ENCODE measurements around the gene ARL5A. TPM values are rescaled to one million over a fixed set of nuclear protein-coding genes. Genes with fewer than 3 reads are reported as not detected.
"Not testable (repeated sequence)": the region's sequence is repeated elsewhere in the genome, so short reads cannot be mapped to it uniquely, and the experiment has no call there.

The ARL5A gene
- polyA plus RNA-seq, 5 donors: 36.4 to 57.9 (median 44.1) TPM

DNA sequence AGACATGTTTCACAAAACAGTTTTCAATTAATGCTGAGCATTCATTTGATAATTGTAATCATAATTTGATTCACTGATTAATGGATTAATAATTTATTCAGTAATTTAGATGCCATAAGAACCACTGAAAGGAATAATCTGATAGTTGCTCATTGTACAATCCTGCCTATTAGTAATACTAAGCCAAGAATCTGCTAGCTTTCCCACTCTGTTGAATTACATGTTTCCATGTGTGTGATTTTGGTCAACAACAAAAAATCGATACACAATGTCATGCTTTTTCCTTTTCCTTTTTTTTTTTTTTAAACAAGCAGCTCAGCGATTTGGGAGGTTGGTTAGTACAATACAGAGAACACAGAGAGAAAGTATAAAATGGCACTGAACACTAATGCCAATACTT is 25.9 kb downstream of the ARL5A start:
- DNase-seq: no peak

DNA sequence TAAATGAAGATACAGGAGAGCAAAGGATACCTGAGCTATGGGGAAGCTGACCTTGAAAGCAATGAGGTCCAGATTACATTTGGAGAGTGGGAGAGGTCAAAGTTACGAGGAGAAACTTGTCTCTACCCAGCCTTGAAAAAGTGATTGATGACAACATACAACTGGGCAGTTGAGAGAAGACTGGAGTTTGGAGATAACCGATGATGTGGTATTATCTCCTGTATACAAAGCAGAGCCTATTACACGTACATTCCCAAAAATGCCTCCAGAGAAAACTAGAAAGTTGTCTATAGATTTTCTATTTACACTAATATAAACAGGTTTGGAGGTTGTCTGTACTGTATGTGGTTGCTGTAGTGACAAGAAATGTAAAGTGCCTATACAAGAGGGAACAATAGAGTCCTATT is 28.3 kb downstream of the ARL5A start:
- no peak for DNase-seq

DNA sequence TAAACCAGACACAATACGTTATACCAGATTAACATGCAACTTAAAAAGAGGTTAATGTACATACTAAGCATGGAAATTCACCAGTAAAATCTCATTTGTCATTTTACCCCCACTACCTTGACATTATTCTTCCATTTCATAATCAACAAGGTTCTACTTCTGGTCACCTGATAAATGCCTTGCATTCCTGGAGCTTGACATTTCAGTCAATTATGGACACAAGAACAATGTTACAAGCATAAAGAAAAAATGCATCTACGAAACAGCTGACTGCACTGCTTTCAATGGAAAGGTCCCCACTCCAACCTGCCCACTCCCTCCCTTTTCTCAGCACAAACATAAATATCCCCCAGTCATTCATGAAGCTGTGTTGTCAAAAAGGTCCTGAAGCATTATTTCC is 31.4 kb downstream of the ARL5A start:
- no peak for DNase-seq

DNA sequence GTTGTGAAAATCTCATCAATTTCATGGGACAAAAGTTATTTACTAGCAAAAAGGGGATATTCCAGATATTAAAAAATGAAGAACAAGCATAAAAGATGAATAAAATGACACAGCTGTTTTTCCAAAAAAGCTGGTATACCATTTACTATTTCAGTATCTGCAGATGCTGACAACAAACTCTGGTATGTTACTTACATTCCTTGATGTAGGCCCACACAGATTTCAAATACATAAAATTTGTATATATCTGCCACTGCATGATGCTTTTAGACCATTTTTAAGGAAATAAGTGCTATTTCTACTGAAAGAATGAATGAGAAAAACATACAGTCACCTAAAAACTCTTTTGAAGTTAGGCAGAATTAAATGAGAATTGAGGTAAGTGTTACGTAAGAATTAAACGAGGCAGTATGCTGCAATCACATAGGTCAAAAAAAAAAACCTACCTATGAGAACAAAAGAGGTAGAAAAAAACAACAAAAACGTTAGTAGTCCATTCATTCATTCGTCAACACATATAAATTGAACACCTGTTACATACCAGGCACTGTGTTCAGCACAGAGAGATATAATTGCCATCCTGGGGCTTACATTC is 32.5 kb downstream of the ARL5A start:
- DNase-seq: no peak

DNA sequence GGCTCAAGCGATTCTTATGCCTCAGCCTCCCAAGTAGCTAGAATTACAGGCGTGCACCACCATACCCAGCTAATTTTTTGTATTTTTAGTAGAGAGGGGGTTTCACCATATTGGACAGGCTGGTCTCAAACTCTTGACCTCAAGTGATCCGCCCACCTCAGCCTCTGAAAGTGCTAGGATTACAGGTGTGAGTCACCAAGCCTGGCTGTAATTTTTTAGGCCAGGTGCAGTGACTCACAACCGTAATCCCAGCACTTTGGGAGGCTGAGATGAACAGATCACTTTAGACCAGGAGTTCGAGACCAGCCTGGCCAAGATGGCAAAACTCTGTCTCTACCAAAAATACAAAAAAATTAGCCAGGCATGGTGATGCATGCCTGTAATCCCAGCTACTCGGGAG is 33.8 kb downstream of the ARL5A start:
- not testable (repeated sequence) for DNase-seq

DNA sequence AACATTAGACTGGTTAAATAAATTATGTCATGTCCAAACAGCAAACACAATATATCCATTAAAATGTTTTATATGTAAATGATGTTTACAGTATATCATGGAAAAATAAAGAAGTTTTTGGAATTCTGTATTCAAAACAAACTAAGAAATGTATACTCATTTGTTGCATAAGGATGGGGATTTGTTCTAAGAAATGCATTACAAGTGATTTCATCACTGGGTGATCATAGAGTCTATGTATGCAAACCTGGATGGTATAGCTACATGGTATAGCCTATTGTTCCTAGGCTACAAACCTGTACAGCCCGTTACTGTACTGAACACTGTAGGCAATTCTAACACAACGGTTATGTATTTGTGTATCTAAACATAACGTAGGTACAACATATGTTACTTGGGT is 35.1 kb downstream of the ARL5A start:
- no peak for DNase-seq

DNA sequence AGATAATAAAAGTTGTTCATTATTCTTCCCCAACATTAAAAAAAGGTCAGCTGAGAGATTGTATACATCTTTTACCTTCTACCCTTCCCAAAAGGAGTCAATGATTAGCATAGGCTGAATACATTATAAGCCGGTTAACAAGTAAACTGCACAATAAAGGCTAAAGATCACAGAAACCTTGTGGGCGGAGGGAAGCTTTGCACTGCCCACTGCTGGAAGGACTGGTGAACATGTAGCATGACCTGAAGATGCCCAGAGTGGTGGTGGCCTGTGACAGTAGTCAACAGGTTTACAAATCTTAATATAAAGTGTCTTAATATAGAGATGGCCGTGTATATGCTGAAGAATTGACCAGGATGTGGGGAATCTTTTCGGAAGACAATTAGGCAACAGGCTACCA is 35.6 kb downstream of the ARL5A start:
- DNase-seq: no peak

DNA sequence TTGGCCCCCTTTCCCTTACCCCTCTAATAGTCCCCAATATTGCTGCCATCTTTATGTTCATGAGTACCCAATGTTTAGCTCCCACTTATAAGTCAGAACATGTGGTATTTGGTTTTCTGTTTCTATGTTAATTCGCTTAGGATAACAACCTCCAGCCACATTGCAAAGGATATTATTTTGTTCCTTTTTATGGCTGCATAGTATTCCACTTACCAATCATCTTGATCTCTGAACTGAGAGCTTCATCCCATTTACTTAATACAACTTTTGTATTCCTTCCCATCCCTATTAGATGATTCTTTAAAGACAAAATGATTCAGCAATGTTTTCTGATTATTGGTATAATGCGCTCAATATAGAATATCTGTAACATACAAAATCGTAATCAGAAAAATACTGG is 36.7 kb downstream of the ARL5A start:
- DNase-seq: no peak

DNA sequence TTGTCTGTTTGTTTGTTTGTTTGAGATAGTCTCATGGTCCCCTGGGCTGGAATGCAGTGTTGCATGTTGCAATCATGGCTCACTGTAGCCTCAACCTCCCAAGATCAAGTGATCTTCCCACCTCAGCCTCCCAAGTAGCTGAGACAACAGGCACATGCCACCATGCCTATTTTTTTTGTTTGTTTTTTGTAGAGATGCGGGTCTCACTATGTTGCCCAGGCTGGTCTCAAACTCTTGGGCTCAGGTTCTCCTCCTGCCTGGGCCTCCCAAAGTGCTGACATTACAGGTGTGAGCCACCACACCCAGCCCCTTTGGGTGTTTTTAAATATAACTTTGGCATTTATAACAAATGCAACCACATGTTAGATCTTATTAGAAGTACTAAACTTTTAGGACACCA is 37.5 kb downstream of the ARL5A start:
- DNase-seq: no peak

DNA sequence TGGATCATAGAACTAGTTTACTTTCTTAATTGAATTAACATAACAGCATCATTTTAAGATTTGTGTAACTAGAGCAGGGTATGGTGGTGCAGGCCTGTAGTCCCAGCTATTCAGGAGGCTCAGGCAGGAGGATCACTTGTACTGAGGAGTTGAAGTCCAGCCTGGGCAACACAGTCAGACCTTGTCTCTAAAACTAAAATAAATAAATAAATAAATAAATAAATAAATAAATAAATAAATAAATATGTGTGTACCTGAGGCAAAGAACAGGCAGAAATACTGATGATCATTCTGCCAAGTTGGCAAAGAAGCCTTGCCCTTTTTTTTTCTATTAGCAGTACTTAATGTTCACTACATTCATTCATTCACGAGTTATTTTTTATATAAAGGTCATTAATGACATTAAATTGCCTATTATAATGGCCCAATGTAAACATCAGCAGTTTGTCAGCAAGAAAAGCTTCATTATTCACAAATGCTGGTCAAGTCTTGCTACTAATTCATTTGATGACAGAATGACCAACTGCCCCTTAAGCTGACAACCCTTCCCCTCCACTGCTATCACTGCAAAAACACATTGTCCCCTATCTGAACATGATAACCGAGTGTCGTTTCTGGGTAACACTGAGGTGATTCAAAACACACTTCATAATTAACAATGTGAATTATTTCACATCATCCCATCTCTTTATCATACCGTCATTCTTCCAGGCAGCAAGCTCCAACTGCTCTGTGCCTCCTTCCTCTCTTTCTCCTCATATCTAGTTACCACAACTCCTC is 39.0 kb downstream of the ARL5A start:
- DNase-seq: no peak

DNA sequence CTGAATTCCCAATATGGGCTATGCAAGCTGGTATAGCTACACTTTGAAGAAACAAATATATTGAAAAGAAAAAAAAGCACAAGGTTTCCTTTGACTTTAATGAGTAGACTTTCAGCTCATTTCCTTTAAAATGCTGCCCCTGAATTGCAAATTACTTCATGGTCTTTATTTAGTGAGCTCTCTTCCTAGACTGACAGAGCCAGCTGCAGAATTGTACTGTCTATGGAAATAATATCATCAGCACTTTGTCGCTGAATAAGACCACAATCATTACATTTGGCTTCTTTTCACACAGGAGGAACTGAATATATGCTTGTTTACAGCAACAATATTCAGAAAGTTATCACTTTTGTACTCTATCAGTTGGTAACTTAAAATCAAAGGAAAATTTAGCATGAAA is 41.7 kb downstream of the ARL5A start:
- no peak for DNase-seq

DNA sequence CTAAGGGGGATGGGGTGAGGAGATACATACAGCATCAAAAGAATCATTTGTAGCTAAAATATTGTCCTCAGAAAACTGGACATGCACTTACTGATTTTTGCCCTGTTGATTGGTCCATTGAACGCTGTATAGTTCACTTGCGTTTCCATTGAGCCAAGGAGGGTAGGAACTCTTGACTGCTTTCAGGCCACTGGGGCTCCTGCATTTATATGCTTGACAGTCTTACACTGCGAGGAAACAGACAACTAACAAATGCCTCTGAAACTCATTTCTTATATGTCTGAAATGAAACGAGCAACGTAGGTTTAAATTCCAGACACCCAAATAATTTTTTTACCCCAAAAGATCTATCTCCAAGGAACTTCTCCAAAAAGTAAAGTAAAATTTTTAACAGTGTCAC is 42.1 kb downstream of the ARL5A start:
- DNase-seq: no peak

DNA sequence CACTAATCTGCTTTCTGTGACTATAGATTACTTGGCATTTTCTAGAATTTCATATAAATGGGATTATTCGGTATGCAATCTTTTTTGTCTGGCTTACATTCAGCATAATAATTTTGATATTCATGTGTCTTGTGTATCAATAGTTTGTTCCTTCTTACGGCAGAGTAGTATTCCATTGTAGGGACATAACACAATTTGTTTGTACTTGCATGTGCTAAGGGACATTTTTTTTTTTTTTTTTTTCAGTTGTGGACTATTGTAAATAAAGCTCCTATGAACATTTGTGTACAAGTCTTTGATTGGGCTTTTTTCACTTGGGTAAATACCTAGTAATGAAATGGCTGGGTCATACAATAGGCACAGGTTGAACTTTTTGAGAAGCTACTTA is 45.1 kb downstream of the ARL5A start:
- no peak for DNase-seq

DNA sequence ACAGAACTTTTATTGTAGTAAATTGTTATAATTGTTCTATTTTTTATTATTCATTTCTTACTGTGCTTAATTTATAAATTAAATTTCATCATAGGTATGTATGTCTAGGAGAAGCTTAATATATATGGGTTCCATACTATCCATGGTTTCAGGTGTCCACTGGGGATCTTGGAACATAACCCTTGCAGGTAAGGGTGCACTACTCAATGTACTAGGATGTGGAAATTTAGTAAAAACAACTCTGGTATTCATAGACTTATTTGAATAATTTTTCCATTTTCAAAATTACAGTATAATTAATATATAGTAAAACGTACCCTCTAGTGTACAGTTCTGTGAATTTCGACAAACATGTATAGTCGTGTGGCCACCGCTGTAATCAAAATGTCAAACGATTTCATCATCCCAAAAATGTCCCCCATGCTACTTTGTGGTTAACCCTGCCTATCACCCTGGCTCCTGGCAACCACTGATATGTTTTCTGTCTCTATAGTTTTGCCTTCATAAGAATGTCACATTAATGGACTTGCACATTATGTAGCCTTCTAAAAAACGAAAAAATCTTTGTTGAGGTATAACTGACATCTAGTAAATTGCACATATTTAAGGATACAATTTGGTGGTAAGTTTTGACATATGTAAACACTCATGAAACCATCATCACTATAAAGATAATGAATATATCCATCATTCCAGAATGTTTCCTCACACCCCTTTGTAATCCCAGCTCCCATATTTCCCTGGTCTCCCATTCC is 45.7 kb downstream of the ARL5A start:
- no peak for DNase-seq

DNA sequence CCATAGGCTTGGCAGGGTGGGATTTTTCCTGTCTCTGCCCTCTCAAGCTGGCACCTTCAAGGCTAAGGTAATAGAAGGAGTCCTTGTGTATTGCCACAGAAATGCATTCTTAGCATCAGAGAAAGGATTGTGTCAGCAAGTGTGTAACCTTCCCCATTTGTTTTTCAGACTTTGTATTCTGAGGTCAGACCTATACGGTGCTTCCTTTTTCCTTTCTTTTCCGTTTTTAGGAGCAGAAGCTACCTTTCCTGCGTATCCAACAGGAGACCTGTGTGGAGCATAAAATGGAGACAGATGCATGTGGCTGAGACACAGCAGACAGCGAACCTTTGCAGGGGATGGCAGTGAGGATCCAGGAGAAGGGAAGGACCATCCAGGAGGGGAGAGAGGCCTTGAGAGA is 46.6 kb downstream of the ARL5A start:
- DNase-seq: no peak

DNA sequence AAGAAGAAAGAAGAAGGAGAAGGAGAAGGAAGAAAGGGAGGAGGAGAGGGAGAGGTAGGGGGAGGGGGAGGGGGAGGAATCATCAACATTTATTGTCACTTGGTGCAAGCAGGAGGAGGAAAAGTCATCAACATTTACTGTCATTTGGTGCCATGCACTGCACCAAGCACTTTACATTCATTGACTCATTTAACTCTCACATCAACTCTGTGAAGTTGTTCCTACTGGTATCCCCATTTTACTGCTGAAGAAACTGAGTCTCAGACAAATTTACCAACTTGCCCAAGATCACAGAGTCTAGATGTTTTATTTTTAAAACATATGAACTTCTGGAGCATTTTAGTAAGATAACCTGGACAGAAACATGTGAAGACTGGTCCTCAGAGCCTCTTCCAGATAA is 47.3 kb downstream of the ARL5A start:
- no peak for DNase-seq

DNA sequence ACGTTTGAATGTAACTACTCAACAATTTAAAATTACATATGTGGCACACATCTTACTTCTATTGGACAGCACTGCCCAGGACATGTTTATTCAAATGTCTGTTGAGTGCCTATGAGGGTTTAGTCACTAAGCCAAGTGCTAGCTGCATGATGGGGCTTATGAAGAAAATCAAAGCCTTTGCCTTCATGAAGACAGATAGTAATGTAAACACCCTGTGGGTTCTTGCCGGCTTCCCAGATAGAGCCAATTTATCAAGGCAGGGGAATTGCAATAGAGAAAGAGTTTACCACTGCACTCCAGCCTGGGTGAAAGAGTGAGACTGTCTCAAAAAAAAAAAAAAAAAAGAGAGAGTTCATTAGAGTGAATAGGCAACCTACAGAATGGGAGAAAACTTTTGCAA is 50.3 kb downstream of the ARL5A start:
- DNase-seq: no peak

DNA sequence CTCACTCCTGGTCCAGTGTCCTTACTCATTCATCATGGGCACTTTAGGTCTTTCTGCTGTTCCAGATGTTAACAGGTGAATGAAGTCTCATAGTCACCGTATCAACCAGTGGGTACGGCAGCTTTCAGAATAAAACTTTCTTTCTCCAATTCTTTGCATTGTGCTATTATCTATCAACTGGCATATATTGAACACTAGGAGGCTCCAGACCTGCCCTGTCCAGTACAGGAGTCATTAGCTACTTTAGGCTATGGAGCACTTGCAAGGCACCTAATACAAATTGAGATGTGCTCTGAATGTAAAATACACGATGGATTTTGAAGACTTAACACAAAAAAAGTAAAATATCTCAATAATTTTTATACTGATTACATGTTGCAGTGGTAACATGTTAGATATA is 50.7 kb downstream of the ARL5A start:
- no peak for DNase-seq

DNA sequence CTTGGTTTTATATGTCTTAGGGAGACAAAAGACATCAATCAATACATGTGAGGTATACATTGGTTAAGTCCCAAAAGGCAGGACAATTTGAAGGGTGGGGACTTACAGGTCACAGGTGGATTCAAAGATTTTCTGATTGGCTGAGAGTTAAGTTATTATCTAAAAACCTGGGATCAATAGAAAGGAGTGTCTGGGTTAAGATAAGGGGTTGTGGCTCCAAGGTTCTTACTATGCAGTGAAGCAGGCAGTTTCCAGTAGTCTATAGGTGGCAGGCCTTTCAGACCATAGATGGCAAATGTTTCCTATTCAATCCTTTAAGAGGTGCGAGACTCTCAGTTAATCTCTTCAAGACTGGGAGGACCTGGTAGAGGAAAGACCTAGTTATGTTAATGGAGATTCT is 51.9 kb downstream of the ARL5A start:
- no peak for DNase-seq

DNA sequence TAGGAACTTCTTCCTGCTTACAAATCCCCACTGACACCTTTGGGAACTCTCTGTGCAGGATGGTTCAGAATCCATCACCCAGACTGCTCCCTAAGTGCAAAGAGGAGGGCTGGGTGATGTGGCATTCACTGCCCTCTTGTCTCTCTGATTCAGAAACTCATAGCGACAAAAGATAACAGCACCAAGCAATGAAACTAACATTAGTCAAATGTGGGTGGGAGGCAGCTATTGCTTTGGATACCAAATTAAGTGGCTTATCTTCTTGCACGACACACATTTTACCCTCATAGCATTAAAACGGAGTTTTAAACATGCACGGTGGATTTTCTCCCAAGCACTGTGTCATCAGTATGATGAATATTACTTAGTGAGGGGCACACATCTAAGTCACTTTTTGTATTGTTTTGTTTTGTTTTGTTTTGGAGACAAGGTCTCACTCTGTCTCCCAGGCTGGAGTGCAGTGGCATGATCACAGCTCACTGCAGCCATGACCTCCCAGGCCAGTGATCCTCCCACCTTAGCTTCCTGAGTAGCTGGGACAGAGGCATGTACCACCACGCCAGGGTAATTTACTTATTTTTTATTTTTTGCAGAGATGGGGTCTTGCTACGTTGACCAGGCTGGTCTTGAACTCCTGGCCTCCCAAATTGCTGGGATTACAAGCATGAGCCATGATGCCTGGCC is 53.0 kb downstream of the ARL5A start:
- no peak for DNase-seq

DNA sequence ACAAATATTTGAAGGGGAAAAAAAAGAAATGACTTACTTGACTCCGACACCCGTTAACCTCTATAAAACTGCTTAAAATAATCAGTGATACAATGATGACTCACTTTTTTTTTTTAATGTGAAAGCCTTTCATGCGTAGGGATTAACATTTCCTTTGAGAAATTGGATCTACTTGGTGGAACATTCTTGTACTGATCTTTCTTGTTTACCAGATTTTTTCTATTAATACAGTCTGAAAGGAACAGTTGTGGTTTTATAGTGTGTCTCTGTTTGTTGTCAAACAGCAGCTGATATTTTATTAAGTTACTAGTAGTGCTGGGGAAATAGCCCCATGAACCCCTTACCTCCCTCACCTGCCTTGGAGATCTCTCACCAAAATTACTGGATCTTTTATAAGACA is 53.7 kb downstream of the ARL5A start:
- DNase-seq: no peak

DNA sequence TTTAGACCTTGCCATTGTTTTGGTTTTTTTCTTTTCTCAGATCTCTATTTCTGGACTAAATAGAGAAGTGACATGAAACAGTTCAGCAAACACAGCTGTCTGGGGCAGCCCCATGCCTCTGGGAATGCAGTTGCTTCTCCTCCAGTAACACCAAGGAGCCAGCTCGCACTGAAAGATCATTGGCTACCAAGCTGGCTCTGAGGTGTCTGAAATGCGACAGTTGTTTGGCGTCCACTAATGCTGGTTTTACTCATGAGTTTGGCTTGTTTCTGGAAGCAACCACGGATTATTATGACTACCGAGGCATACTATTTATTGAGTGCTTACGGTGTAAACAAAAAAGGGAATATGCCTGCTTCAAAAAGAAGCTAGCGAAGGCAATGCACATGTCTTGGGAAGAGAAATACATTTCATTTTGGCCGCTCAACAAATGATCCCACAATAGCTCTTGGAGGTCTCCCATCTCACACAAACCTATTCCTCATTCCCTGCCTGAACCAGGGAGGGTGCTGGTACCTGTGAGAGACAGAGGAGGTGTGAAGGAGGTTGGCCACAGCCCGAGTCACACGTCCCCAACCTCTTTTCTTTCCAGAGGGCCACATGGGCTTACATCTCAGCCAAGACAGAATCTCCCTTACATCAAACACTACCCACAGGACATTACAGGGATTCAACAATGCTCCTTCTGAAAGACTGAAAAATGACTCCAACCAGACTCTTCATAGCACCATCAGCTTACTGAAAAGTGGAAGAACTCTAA is 56.4 kb downstream of the ARL5A start:
- DNase-seq: peak; percentile 93 to 95

All from right lung (tissue), 5 donors.